ENCODE data around the gene PPP1R9A. TPM values are rescaled to one million over a fixed set of nuclear protein-coding genes. Genes with fewer than 3 reads are reported as not detected.

The PPP1R9A gene
- total RNA-seq, 1 experiment from 2014 or later, result 15.6 TPM

DNA sequence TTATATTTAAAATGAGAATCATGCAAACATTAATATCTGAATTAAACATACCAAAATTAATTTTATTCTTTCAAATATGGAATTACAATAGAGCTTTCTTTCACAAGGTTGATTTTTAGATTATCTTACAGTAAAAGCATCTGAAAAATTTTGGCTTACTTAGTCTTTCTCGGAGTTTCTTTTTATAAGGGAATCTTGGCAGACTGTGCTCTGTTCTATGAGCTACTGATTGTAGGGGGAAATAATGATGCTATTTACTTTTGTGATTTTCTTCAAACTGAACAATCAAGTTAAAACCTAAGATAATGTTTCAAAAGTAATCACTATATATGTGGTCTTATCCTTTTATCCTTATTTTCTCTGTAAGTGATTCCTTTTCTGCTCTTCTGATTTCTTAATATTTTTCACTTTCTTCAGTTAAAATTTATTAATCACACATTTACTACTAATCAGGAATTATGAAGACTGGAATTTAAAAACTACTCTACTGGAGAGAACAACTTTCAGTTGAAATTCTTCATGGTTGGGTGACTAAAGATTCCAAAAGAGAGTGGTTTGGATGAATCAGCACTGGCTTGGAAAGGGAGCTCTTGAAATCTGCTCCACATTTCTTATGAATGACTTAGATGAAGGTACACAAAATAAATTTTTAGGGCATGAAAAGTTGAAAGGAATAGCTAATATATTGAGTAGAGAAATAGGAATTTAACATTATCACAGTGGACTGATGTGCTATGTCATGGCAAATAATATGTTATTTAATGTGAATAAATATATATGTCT is 103.9 kb downstream of the PPP1R9A start:
- H3K36me3 ChIP-seq (ENCODE audit: insufficient read depth, low read length, poor library complexity, severe bottlenecking), result no peaks in the 10 kb centered on the region
- no peak overlapping the region for H3K4me3 ChIP-seq (ENCODE audit: low read depth, low read length, poor library complexity, severe bottlenecking)
- no peaks in the 10 kb centered on the region for H3K27me3 ChIP-seq (replicated peaks; ENCODE audit: insufficient read depth, low read depth, low read length, poor library complexity)
- intact Hi-C loops (cut with micrococcal nuclease; ENCODE audit: unreplicated experiment), result no loop called here
- BruUV-seq (replicated peaks), result no TSS peak
- peak; percentile 10 for DNase-seq (ENCODE audit: low spot score)
- no peaks in the 10 kb centered on the region for H3K9me3 ChIP-seq (ENCODE audit: low read depth, low read length, poor library complexity, severe bottlenecking)
- no peaks in the 10 kb centered on the region for H3K4me1 ChIP-seq (ENCODE audit: insufficient read depth, low read length, poor library complexity, severe bottlenecking)
- CTCF ChIA-PET, result no interaction called here
- POLR2A ChIA-PET (ENCODE audit: low non-redundant PET), result no interaction called here
- TF ChIP-seq CTCF (conservative IDR thresholded peaks at IDR 0.05; ENCODE audit: low read depth, low read length), result no peak
- TF ChIP-seq EZH2 (IDR thresholded peaks at IDR 0.05; ENCODE audit: borderline replicate concordance, low read depth, low read length, poor library complexity, severe bottlenecking), result no peak
- no peak overlapping the region for H3K27ac ChIP-seq (ENCODE audit: low read depth, low read length, poor library complexity, severe bottlenecking)

DNA sequence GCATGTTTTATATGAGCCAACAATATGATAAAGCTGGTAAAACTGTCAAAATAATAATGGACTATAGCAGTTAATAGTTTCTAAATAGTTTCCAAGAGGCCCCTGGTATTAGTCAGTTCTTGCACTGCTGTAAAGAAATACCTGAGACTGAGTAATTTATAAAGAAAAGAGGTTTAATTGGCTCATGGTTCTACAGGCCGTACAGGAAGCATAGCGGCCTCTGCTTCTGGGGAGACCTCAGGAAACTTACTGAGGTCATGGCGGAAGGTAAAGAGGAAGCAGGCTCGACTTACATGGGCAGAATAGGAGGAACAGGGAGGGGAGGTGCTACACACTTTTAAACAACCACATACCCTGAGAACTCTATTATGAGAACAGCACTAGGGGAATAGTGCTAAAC is 104.6 kb downstream of the PPP1R9A start:
- TF ChIP-seq EZH2 (IDR thresholded peaks at IDR 0.05; ENCODE audit: borderline replicate concordance, low read depth, low read length, poor library complexity, severe bottlenecking) (no peak), CTCF (conservative IDR thresholded peaks at IDR 0.05; ENCODE audit: low read depth, low read length) (no peak)
- ChIA-PET POLR2A (ENCODE audit: low non-redundant PET) (no interaction called here), CTCF (no interaction called here)
- no peaks in the 10 kb centered on the region for H3K36me3 ChIP-seq (ENCODE audit: insufficient read depth, low read length, poor library complexity, severe bottlenecking)
- H3K27ac ChIP-seq (ENCODE audit: low read depth, low read length, poor library complexity, severe bottlenecking), result no peak overlapping the region
- H3K4me1 ChIP-seq (ENCODE audit: insufficient read depth, low read length, poor library complexity, severe bottlenecking), result no peaks in the 10 kb centered on the region
- intact Hi-C loops (cut with micrococcal nuclease; ENCODE audit: unreplicated experiment), result no loop called here
- BruUV-seq (replicated peaks), result no TSS peak
- no peaks in the 10 kb centered on the region for H3K27me3 ChIP-seq (replicated peaks; ENCODE audit: insufficient read depth, low read depth, low read length, poor library complexity)
- H3K9me3 ChIP-seq (ENCODE audit: low read depth, low read length, poor library complexity, severe bottlenecking), result no peaks in the 10 kb centered on the region
- H3K4me3 ChIP-seq (ENCODE audit: low read depth, low read length, poor library complexity, severe bottlenecking), result no peak overlapping the region
- no peak for DNase-seq (ENCODE audit: low spot score)

- Histone ChIP-seq H3K4me1 (ENCODE audit: insufficient read depth, low read length, poor library complexity, severe bottlenecking) (no peaks in the 10 kb centered on the region), H3K36me3 (ENCODE audit: insufficient read depth, low read length, poor library complexity, severe bottlenecking) (no peaks in the 10 kb centered on the region), H3K9me3 (ENCODE audit: low read depth, low read length, poor library complexity, severe bottlenecking) (no peaks in the 10 kb centered on the region), H3K27ac (ENCODE audit: low read depth, low read length, poor library complexity, severe bottlenecking) (no peak overlapping the region), H3K27me3 (replicated peaks; ENCODE audit: insufficient read depth, low read depth, low read length, poor library complexity) (no peaks in the 10 kb centered on the region), H3K4me3 (ENCODE audit: low read depth, low read length, poor library complexity, severe bottlenecking) (no peak overlapping the region)
- intact Hi-C loops (cut with micrococcal nuclease; ENCODE audit: unreplicated experiment), result no loop called here
- BruUV-seq (replicated peaks), result no TSS peak
- DNase-seq (ENCODE audit: low spot score), result no peak
- ChIA-PET POLR2A (ENCODE audit: low non-redundant PET) (no interaction called here), CTCF (no interaction called here)
- TF ChIP-seq EZH2 (IDR thresholded peaks at IDR 0.05; ENCODE audit: borderline replicate concordance, low read depth, low read length, poor library complexity, severe bottlenecking) (no peak), CTCF (conservative IDR thresholded peaks at IDR 0.05; ENCODE audit: low read depth, low read length) (no peak)
These were observed 110.6 kb downstream of the PPP1R9A start for GRCh38 chr7:95018021-95018420.
